Stimulated activated CD4-positive, alpha-beta T cell treated with anti-CD3 and anti-CD28 coated beads, TNF-alpha, amount 100 ng/mL, for 24 hours (primary cell): Measurements from ENCODE around the gene IL32.
"Not testable (repeated sequence)": the region's sequence is repeated elsewhere in the genome, so short reads cannot be mapped to it uniquely, and the experiment has no call there.

Experiments
- DNase-seq, 3 experiments: peaks; one replicate each; pipeline ENCODE4 v3.0.0-alpha.2; 2020; ENCODE audit warnings: low read depth in 3 of 3

Gene IL32

GRCh38 chr16:3070608-3071111, 5.2 kb downstream of the IL32 start:
- no peak for DNase-seq

DNA sequence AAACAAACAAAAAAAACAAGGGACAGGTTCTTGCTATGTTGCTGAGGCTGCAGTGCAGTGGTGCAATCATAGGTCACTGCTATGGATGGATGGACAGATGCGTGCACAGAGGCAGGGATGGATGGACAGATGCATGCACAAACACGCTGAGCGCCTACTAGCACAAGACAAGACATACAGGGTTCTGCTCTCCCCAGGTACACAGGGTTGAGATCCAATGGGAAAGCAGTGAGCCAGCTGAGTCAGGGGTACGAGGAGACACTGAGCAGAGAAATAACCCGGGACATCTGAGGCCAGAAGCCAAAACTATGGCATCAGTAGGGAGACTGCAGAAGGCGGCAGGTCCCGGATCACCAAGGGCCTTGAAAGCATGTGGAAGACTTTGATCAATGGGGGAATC, 6.2 kb downstream of the IL32 start:
- no peak for DNase-seq

DNA sequence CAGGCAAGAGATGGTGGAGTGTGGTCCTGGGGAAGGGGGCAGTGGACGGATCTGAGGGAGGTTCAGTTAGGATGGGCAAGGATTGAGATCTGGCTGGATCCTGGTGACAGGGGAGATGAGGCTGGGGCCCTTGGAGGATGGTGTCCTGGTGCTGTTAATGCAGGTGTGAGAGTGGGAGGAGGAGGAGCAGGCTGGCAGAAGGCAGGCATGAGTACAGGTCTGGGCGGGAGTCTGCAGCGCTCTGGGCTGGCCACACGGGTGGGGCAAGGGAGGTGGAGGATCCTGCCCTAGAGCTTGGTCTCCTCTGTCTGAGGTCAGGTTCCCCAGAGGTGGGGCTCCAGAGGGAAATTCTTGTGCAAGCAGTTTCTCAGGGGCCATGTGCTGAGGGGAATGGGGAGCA, 6.7 kb downstream of the IL32 start:
- not testable (repeated sequence) for DNase-seq

DNA sequence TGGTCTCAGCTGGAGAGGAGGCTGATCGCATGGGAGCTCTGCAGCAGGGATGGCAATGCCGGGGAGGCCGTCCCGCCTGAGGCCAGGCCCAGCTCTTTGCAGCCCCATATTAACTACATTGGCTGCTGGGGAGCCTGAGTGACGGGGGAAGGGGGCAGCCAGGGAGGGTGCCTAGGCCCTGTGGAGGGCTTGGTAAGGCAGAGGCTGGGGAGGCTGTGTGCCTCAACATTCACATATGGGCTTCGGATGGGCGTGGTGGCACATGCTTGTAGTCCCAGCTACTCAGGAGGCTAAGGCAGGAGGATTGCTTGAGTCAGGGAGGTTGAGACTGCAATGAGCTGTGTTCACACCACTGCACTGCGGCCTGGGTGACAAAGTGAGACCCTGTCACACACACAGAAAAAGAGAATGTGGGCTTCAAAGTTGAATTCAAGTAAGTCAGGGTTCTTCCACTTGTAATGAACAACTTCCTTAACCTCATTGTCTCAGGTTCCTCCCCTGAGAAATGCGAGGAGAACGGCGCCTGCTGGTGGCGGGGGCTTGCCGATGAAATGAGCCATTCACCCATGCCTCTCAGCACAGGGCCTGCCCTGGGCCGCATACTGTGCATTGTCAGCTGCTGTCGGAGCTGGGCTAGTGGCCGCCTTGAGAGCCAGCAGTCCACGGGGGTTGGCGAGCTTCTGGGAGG, 7.3 kb downstream of the IL32 start:
- DNase-seq, result not testable (repeated sequence)

DNA sequence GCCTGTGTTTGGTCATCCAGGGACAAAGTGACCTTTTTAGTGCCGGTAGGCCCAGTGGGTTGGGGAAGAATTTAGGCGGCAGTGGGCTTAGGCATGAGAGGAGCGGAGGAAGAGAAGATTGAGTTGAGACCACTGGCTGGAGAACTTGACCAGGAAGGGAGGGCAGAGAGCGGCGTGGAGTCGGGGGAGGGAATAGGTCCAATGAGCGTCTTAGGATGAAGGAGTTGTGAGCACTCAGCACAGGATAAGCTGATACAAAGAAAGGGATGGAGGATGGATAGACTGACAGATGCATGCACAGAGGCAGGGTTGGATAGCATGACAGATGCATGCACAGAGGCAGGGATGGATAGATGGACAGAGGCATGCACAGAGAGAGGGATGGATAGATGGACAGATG, 8.0 kb downstream of the IL32 start:
- DNase-seq, result no peak

GRCh38 chr16:3074860-3075522, 9.6 kb downstream of the IL32 start:
- peak in 2 of 3 experiments; percentile 56 to 78 for DNase-seq

DNA sequence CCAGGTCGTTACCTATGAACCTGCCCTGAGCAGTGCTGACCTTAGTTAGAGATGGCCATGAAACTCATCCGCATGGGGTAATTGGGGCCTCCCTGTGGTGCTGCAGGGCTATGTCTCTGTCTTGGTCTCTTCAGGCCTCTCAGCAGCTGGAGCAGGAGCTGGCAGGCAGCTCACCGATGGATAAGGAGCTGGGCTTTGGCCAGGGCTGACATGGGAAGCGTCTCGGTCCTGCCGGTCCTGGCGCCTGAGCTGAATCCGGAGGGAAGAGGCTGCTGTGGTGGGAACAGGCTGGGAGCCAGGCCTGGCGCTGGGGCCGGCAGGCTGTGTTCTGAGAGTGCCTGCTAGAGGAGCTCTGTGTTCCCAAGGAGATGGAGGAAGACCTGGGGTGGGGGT, 10.1 kb downstream of the IL32 start:
- DNase-seq, result no peak

- not testable (repeated sequence) for DNase-seq
Measured at GRCh38 chr16:3075946-3076345, 10.5 kb downstream of the IL32 start.

GRCh38 chr16:3076577-3076976, 11.1 kb downstream of the IL32 start:
- no peak for DNase-seq

GRCh38 chr16:3080024-3080423, 14.6 kb downstream of the IL32 start:
- DNase-seq, result no peak

DNA sequence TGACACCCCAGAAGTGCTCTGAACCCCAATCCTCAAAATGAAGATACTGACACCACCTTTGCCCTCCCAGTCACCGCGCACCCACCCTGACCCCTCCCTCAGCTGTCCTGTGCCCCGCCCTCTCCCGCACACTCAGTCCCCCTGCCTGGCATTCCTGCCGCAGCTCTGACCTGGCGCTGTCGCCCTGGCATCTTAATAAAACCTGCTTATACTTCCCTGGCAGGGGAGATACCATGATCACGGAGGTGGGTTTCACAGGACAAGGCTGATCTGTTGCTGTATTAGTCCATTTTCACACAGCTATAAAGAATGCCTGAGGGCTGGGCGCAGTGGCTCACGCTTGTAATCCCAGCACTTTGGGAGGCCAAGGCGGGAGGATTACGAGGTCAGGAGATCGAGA, 16.5 kb downstream of the IL32 start:
- DNase-seq, result not testable (repeated sequence)

DNA sequence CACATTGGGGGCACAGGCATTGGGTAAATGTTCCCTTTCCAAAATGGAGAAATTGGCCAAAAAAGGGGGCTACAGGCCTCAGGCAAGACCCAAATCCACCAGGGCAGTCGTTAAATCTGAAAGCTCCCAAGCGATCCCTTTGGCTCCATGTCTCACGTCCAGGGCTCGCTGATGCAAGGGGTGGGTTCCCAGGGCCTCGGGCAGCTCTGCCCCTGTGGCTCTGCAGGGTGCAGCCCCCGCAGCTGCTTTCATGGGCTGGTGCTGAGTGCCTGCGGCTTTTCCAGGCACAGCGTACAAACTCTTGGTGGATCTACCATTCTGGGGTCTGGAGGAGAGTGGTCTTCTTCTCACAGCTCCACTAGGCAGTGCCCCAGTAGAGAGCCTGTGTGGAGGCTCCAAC, 18.0 kb downstream of the IL32 start:
- DNase-seq, result not testable (repeated sequence)

GRCh38 chr16:3084491-3084890, 19.1 kb downstream of the IL32 start:
- DNase-seq, result no peak

- DNase-seq, result no peak
Measured at GRCh38 chr16:3084969-3085670, 19.7 kb downstream of the IL32 start.

DNA sequence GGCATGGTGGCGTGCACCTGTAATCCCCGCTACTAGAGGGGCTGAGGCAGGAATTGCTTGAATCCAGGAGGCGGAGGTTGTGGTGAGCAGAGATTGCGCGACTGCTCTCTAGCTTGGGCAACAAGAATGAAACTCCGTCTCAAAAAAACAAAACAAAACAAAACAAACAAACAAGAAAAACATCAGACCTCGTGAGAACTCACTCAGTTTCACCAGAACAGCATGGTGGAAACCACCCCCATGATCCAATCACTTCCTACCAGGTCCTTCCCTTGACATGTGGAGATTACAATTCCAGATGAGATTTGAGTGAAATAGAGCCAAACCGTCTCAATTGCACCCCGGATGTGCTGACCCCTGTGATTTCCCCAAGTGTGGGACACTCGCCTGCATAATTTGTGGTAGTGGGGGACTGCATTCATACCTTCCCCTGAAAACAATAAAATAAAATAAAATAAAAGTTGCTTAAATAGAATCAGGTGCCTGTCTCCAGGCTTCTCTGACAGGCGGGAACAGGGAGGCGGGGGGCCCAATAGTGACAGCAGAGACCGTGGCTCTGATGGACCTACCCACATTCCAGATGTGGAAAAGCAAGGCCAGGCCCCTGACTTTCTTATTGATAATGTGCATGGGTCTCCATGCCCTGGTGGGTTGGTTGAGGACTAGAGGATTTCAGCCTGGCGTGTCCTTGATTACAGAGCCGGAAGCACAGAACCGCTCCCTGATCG, 20.6 kb downstream of the IL32 start:
- DNase-seq, result no peak

DNA sequence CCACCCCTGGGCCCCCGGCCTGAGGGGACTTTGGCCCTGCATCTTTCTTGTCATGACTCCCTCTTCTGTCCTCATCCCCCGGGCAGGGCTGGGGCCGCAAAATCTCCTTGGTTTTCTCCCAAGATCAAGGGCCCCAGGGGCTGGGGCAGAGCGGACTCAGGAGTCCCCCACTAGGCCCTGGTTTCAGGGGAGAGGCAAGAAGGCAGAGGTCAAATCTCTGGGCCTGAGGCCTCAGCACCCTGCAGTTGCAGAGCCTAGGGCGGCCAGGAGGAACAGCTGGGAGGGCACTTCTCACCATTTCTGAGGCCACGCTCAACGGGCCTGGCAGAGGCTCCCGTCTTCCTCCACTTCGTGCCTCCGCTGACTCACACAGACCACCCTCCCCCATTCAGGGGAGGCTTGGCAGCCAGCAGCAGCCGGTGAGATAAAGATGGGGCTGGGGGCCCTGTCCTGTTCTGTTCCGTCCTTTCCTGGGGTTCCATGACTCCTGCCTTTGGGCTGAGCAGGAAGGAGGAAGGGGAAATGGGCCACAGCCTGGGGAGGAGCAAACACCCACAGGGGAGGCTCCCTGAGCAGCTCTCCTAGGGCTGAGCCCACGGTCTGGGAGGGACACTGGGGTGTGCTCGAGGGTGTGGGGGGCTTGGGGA, 21.3 kb downstream of the IL32 start:
- DNase-seq, result no peak

DNA sequence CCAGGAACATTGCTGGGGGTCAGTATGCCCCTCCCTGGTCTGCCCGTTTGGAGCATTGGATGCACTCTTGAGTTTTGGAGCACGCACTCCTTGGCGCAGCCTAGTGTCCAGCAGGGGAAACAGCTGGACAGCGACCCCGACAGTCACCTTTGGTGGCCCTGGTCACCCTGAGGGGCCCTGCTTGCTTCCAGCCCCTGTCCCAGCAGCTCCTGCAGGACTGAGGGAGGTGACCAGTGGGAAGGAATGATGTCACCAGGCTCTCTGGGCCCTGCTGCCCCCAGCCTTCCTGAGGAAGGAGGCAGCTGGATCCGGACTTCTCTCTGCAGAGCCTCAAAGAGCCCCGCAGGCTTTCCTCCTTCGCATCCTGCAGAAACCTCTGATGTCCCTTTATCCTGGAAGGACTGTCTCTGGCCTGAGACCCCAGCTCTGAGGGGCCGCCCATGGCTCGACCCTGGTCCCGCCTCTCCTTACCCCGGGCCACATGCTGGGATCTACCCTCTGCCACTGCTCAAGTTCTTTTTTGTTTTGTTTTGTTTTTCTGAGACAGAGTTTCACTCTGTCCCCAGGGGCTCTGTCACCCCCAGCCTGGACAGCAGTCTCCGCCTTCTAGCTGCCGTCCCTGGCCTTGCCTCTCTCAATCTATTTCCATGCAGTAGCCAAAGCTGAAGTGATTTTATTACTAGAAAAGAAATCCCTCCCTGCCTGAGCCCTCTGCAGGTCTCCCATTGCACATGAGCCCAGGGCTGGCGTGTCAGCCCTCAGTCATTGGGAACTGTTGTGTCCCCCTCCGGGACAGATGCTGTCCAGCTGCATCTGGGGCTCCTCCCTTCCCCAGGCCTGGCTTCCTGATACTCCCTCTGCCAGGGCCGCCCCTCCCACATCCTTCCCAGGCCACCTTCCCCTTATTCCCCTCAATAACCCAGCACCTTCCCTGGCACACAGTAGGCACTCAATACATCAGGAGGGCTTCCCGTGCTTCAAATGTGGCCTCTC, 22.1 kb downstream of the IL32 start:
- DNase-seq, result no peak

GRCh38 chr16:3088450-3088849, 23.0 kb downstream of the IL32 start:
- DNase-seq, result no peak

DNA sequence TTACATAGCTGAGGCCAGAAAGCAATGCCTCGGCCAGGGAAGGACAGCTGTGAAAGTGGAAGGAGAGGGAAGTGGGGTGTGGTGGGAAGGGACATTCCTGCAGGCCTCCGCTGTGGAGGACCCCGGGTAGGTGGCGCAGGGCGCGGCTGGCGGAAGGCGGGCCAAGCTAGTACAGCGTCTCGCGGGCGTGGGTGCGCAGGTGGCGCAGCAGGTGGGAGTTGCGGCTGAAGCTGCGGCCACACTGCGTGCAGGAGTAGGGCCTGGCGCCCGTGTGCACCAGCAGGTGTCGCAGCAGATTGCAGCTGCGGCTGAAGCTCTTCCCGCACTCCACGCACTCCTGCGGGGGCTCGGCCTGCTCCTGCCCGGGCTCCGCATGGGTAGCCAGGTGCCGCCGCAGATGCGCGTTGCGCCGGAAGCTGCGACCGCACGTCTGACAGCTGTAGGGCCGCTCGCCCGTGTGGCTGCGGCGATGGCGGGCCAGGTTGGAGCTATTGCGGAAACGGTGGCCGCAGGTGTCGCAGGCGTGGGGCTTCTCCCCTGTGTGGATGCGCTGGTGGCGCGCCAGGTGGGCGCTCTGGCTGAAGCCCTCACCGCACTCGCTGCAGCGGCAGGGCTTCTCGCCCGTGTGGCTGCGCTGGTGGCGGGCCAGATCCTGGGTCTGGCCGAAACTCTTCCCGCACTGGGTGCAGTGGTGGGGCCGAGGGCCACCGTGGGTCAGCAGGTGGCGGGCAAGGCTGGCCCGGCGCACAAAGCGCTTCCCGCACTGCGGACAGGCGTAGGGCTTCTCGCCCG, 23.7 kb downstream of the IL32 start:
- no peak for DNase-seq
